Activated T-cell treated with anti-CD3 and anti-CD28 coated beads, Interleukin-2, amount 50 U/mL, for 48 hours (primary cell): ENCODE measurements around the gene AURKAIP1.
"Not testable (repeated sequence)": the region's sequence is repeated elsewhere in the genome, so short reads cannot be mapped to it uniquely, and the experiment has no call there.

Experiments used
- DNase-seq, 2 experiments: peaks; one replicate each; pipeline ENCODE4 v3.0.0-alpha.2; 2020

The AURKAIP1 gene

DNA sequence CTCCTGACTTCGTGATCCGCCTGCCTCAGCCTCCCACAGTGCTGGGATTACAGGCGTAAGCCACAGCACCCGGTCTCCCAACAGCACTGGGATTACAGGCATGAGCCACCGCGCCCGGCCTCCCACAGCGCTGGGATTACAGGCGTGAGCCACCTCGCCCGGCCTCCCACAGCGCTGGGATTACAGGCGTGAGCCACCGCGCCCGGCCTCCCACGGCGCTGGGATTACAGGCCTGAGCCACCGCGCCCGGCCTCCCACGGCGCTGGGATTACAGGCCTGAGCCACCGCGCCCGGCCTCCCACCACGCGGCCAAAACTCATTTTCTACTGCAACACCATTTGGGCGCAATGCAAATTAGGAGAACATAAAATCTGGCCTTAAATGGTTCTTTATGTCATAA is 10.3 kb upstream of the AURKAIP1 start:
- DNase-seq: not testable (repeated sequence)

- DNase-seq: no peak
Measured at GRCh38 chr1:1381294-1381693, 6.3 kb upstream of the AURKAIP1 start.

DNA sequence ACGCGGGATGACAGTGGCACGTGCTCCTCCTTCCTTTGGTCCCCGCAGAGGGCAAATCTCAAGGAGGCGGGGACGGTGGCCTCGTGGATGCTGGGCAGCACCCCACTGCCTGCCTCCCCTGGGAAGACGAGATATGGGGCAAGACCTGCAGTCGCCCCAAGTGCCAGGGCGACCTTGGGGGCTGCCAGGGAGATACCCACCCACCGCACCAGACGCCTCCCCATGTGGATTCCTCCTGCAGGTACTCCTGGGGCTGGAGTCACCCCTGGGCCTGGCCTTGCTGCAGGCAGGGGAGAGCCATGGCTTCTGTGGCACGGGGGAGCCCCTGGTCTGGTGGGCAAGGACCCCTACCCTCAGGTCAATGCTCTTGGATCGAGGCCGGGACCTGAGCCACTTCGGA is 5.9 kb upstream of the AURKAIP1 start:
- no peak for DNase-seq

- no peak for DNase-seq
Measured at GRCh38 chr1:1377540-1378205, 2.7 kb upstream of the AURKAIP1 start.

DNA sequence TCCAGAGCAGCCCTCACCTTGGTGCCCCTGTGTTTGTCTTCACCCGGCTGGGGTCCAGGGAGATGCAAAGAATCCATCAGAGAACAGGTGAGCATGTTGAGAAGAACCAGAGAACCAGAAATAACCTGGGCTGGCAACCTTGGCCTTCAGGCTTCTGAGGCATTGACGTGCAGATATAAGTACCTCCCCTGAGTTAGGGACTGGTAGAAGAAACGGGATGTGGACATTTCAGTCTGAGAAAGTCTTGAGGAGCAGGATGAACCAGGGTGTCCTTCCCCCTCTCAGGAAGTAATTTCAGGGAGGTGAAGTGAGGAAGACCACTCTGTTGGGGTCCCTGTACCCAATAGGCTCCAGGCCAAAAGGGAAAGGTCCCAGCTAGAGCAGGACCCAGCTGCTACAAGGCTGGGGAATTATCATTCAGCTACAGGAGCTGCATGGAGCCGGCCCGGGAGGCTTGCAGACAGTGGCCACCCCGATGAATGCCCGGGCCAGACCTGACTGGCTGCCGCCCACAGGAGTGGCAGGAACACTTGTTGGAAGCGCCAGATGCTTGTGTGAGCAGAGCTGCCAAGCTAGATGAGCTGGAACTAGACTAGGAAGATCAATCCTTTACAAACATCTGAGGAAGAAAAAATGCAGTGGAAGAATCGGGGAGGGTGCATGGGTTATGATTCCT is 1.7 kb upstream of the AURKAIP1 start:
- no peak for DNase-seq

GRCh38 chr1:1374589-1374928 is 448 bp downstream of the AURKAIP1 start:
- no peak for DNase-seq

- no peak for DNase-seq
Measured at GRCh38 chr1:1373815-1374588, 1.0 kb downstream of the AURKAIP1 start.

GRCh38 chr1:1373051-1373814 is 1.8 kb downstream of the AURKAIP1 start:
- DNase-seq: no peak

- peak; percentile 90 to 91 for DNase-seq
Measured at GRCh38 chr1:1371746-1372711, 3.0 kb downstream of the AURKAIP1 start.

- peak in 1 of 2 experiments; percentile 55 for DNase-seq
Measured at GRCh38 chr1:1371364-1371745, 3.7 kb downstream of the AURKAIP1 start.

DNA sequence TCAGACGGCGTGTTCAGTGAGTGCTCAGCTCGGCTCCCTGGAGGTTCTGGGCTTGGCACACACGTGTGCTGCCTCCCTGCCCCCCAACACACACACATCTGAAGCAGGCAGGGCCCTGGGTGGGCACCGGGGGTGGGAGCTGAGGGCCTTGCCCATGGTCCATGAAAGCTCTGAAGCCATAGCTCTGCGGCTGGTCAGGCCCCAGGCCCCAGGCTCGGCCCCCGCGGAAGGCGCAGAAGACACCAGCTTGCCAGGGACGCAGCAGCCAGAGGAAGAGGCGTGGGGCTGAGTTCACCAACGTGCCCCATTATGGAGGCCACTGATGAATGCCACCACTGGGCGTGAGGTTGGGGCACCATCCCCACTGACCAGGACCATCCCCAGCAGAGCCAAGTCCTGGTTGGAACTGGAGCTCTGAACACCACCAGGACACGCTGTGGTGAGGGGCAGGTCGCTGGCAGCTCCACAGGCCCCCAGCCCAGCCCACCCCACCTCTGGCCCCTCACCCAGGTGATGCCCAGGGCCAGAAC is 4.2 kb downstream of the AURKAIP1 start:
- no peak for DNase-seq

GRCh38 chr1:1370094-1370493 is 4.9 kb downstream of the AURKAIP1 start:
- not testable (repeated sequence) for DNase-seq

DNA sequence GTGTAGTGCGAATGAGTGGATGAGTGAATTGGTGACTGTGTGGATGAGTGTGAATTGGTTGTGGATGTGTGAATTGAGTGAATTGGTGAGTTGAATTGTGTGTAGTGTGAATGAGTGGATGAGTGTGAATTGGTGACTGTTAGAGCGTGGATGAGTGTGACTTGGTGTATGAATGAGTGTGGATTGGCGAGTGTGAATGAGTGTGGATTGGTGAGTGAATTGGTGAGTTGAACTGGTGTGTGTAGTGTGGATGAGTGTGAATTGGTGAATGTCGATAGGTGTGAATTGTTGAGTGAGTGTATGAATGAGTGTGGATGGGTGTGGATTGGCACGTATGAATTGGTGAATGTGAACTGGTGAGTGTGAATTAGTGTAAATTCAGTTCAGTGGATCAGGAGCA is 7.7 kb downstream of the AURKAIP1 start:
- no peak for DNase-seq

GRCh38 chr1:1366699-1367066 is 8.3 kb downstream of the AURKAIP1 start:
- no peak for DNase-seq

DNA sequence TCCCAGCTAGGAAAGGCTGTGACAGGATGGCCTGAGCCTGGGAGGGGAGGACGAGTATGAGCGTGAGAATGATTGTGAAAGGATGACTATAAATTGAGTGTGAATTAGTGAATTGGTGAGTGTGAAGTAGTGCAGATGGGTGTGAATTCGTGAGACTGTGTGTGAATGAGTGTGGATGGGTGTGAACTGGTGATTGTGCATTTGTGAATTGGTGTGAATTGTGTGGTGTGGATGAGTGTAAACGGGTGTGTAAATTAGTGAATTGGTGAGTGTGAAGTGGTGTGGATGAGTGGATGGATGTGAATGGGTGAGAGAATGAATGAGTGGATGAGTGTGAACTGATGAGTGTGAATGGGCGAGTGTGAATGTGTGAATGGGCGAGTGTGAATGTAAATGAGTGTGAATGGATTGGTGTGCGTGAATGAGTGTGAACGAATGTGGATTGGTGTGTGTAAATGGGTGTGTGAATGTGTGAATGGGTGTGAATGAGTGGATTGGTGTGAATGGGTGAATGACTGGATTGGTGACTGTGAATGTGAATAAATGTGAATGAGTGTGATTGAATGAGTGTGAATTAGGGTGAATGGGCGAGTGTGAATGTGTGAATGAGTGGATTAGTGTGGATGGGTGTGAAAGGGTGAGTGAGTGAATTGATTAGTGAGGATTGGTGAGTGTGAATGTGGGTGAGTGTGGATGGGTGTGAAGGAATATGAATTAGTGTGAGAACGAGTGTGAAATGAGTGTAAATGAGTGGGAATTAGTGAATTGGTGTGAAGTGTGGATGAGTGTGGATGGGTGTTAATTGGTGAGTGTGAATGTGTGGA is 8.9 kb downstream of the AURKAIP1 start:
- DNase-seq: no peak

- no peak for DNase-seq
Measured at GRCh38 chr1:1364266-1364665, 10.7 kb downstream of the AURKAIP1 start.

- no peak for DNase-seq
Measured at GRCh38 chr1:1361982-1362423, 13.0 kb downstream of the AURKAIP1 start.

DNA sequence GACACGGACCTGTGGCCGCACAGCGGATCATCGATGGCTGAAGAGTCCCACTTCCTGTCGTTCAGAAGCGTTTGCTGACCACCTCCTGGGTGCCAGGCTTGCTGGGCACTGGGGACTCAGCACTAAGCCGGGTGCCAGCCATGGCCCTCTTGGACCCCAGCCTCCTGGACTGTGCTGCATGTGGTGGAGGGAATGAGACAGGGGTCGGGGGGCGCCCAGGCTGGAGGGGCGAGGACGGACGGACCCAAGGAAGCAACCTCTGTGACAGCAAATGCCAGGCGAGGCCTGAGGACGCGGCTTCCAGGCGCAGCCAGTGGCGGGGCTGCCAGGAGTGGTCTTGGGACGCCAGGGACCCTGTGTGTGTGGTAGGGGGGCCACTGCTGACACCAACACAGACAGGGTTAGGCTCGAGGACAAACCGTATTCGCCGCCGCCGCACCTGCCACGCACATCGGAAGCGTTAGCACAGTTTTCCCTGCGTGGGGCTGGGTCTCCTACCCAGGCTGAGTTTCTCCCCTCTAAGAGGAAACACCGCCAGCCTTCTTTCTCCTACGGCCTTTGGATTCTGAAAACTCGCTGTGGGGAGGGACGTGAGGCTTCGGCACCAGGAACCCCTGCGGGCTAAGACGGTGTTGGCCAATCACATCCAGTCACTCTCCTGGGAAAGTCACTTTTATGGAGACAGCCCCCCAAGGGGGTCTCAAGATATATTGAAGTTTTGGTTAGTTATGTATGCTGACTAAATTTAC is 13.6 kb downstream of the AURKAIP1 start:
- DNase-seq: no peak

DNA sequence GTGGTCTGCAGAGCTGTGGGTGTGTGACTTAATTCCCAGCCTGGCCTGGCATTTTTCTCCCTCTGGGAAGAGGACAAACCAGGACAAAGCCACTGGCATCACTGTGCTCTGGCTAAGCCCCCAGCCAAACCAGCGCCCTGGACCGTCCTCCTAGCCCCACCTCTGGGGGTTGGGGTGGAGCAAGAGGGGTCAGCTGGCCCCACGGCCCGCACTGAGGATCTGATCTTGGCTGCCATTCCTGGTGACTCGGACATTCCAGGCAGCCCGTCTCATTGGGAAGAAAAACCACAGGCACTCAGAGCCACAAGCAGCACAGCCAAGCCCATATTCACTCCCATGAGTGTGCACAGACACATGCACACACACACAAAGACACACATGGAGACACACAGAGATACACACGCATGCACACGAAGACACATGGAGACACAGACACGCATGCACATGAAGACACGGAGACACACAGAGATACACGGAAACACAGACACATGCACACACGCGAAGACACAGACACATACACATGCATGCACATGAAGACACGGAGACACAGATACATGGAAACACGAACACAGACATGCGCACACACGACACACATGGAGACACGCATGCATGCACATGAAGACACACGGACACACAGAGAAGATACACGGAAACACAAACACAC is 14.4 kb downstream of the AURKAIP1 start:
- no peak for DNase-seq
